ENCODE results near the gene OBSL1.
A peak's percentile ranks its signal among the peaks of the same experiment; 100 is the strongest.

OBSL1 gene

DNA sequence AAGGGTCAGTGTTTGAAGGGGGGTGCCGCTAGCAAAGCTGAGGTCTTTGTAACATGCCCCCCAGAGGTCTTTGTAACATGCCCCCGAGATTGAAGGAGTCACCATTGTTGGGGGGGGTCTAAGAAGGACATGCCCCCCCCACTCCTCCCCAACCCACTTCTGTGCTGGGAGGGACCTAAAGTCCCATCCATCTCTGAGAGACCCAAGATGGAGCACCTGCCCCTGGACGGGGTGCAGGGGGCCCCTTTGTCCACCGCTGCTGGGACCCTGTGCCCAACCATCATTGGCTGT, 63.0 kb downstream of the OBSL1 start:
- Histone ChIP-seq H3K36me3 (ENCODE audit: control insufficient read depth, insufficient read depth, low read length) (peaks cover 26% of the 10 kb centered on the region), H3K9me3 (ENCODE audit: control insufficient read depth, insufficient read depth, low read depth, low read length) (no peaks in the 10 kb centered on the region), H3K27ac (ENCODE audit: low read depth, low read length) (no peak overlapping the region), H3K9ac (ENCODE audit: low read length) (no peak overlapping the region), H3K27me3 (ENCODE audit: control insufficient read depth, insufficient read depth, low read length) (peaks cover 23% of the 10 kb centered on the region), H3K4me3 (ENCODE audit: low read depth, low read length) (no peak overlapping the region), H3K4me1 (ENCODE audit: control insufficient read depth, insufficient read depth, low read length) (peaks cover 54% of the 10 kb centered on the region)

DNA sequence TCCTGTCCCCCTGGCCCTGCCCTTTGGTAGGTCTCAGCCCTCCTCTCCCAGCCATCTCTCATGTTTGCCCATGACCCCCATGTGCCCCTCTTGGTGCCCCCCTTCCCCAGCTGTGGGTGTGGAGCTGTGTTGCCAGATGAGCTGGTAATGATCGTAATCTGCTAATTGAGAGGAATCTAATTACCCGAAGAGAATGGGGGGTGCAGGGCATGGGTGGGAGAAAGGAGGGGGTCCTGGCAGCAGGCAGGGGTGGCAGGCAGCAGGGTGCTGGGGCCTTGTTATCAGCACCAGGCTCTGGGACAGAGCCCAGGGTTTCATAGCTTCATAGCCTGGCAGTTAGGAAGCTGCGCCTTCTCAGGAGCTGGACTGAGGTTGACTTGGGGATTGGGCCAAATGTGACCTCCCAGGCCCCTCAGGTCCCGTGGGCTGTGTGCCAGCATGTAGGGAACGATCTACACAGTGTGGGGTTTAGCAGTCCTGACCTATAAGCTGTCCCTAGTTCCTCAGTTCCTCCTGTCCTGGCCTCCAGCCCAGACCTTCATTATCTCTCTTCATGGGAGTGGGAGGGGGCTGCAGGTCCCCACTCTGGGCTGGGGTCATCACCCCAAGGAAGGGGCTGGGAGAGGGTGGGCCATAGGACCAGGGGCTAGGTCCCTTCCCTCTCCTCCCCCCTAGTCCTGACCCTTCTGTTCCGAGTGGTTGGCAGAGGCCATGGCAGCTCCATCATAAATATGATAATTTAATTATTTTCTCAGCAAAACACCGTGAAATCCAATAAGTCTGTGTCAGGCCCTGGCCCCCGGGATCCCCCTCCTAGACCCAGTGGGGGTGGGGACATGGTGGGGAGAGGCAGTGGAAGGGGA, 63.5 kb downstream of the OBSL1 start:
- peaks cover 17% of the 10 kb centered on the region for H3K27me3 ChIP-seq (ENCODE audit: control insufficient read depth, insufficient read depth, low read length)
- H3K4me3 ChIP-seq (ENCODE audit: low read depth, low read length) = no peak overlapping the region
- H3K9me3 ChIP-seq (ENCODE audit: control insufficient read depth, insufficient read depth, low read depth, low read length) = no peaks in the 10 kb centered on the region
- H3K9ac ChIP-seq (ENCODE audit: low read length) = peak overlapping the region; percentile 77
- H3K27ac ChIP-seq (ENCODE audit: low read depth, low read length) = peak overlapping the region; percentile 69
- H3K4me1 ChIP-seq (ENCODE audit: control insufficient read depth, insufficient read depth, low read length) = peaks cover 49% of the 10 kb centered on the region
- H3K36me3 ChIP-seq (ENCODE audit: control insufficient read depth, insufficient read depth, low read length) = peaks cover 29% of the 10 kb centered on the region

DNA sequence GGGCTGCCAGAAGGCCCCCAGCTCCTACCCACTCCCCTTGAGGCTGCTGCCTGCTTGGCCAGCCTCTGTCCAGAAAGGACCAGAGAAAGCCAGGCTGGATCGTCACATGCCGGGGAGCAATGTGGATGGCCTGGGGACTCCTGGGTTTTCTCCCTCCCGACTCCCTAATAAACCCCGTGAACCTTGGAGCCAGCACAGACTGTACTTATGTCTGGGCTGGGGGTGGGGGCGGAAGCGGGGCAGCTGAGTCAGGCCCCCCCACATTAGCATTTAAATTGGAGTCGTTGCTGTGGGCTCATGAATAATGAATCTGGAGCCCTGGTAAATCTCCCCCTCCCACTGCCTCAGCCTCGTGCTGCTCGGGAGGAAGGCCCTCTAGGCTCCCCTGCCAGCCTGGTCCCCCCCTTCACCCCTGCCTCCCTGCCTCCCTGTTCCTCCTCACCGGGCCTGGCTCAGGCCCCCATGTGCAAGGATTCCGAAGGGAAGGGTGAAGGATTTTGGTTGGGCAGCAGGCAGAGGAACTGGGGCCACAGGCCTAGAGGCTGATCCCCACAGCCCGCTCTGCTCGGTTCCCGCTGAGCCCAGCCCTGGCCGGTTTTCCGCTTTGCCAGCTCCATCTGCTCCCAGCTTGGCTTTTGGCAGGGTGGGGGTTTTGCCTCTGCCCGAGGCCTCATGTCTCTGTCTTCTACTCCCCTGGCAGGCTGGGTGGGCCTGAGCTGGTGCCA, 64.4 kb downstream of the OBSL1 start:
- no peaks in the 10 kb centered on the region for H3K9me3 ChIP-seq (ENCODE audit: control insufficient read depth, insufficient read depth, low read depth, low read length)
- peaks cover 10% of the 10 kb centered on the region for H3K27me3 ChIP-seq (ENCODE audit: control insufficient read depth, insufficient read depth, low read length)
- peak overlapping the region; percentile 69 for H3K27ac ChIP-seq (ENCODE audit: low read depth, low read length)

DNA sequence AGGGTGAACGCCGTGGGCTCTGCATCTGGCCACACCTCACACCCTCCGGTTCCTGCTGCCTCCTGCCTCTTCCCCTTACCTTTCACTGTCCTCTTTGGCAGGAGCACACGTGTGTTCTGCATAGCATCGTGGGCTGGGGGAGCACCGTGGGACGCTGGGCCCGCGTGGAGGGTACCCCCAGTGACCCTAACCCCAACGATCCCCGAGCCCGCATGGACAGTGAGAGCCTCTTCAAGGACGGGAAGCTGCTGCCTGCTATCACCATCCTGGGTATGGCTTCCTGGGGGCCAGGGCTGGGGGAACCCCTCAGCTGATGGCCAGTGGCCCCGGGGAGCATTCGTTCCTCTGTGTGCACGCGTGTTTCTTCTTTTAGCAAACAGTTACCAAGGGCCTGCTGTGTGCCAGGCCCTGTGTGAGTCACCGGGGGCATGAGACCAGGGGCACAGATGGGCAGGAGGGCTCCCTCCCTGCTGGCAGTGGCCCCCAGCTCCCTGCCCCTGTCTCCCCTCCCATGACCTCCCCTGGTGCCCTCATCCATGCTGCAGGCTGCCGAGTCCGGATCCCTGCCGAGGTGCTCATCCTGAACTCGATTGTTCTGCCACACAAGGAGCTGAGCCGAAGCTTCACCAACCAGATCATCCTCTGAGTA, 65.1 kb downstream of the OBSL1 start:
- Histone ChIP-seq H3K4me1 (ENCODE audit: control insufficient read depth, insufficient read depth, low read length) (peaks cover 51% of the 10 kb centered on the region), H3K36me3 (ENCODE audit: control insufficient read depth, insufficient read depth, low read length) (peaks cover 29% of the 10 kb centered on the region), H3K27ac (ENCODE audit: low read depth, low read length) (peak overlapping the region; percentile 69), H3K9ac (ENCODE audit: low read length) (peak overlapping the region; percentile 77), H3K27me3 (ENCODE audit: control insufficient read depth, insufficient read depth, low read length) (0 out of 2 replicates have a peak, but pooled peaks cover 4% of the 10 kb centered on the region), H3K4me3 (ENCODE audit: low read depth, low read length) (peak overlapping the region; percentile 22; the same call in 1 of the 2 replicates), H3K9me3 (ENCODE audit: control insufficient read depth, insufficient read depth, low read depth, low read length) (no peaks in the 10 kb centered on the region)

More for the DNA sequence above, 64.4 kb downstream of the OBSL1 start:
- Histone ChIP-seq H3K9ac (ENCODE audit: low read length) (peak overlapping the region; percentile 77), H3K36me3 (ENCODE audit: control insufficient read depth, insufficient read depth, low read length) (peaks cover 29% of the 10 kb centered on the region), H3K4me3 (ENCODE audit: low read depth, low read length) (peak overlapping the region; percentile 22; the same call in 1 of the 2 replicates), H3K4me1 (ENCODE audit: control insufficient read depth, insufficient read depth, low read length) (peaks cover 47% of the 10 kb centered on the region)

DNA sequence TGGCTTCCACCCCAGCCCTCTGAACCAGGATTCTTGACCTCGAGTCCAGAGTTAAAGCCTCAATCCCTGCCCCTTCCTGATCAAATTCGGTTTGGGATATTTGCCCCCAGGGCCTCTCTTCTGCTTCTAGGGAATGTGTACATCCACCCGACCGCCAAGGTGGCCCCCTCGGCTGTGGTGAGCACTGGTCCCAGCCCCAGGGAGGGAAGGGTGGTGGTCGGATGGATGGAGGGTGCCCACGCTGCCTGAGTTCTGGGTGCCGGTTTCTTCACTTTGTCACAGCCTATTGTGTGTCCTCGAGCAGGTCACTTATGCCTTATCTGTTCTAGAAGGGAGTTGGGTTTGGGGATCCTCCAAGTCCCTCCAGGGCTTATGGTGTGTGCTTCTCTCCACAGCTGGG, 65.8 kb downstream of the OBSL1 start:
- Histone ChIP-seq H3K27me3 (ENCODE audit: control insufficient read depth, insufficient read depth, low read length) (no peaks in the 10 kb centered on the region), H3K36me3 (ENCODE audit: control insufficient read depth, insufficient read depth, low read length) (peaks cover 29% of the 10 kb centered on the region), H3K27ac (ENCODE audit: low read depth, low read length) (no peak overlapping the region), H3K9ac (ENCODE audit: low read length) (no peak overlapping the region), H3K4me3 (ENCODE audit: low read depth, low read length) (no peak overlapping the region), H3K9me3 (ENCODE audit: control insufficient read depth, insufficient read depth, low read depth, low read length) (no peaks in the 10 kb centered on the region), H3K4me1 (ENCODE audit: control insufficient read depth, insufficient read depth, low read length) (peaks cover 51% of the 10 kb centered on the region)

DNA sequence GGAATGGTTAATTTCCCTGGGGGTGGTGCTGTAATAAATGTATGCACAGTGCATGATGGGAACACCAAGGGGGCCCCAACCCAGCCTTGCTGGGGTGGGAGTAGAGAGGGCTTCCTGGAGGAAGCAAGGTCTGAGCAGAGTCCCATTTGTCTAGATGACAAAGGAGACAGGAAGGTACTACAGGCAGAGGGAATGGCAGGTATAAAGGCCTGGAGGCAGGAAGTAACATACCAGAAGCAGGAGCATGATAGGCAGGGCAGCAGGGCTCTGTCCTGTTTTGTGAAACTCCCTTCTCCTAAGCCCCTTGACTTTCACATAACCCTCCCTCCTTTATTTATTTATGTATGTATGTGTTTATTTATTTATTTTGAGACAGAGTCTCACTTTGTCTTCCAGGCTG, 68.7 kb downstream of the OBSL1 start:
- Histone ChIP-seq H3K9me3 (ENCODE audit: control insufficient read depth, insufficient read depth, low read depth, low read length) (no peaks in the 10 kb centered on the region), H3K4me3 (ENCODE audit: low read depth, low read length) (no peak overlapping the region), H3K27ac (ENCODE audit: low read depth, low read length) (no peak overlapping the region), H3K27me3 (ENCODE audit: control insufficient read depth, insufficient read depth, low read length) (peaks cover 7% of the 10 kb centered on the region), H3K9ac (ENCODE audit: low read length) (no peak overlapping the region), H3K36me3 (ENCODE audit: control insufficient read depth, insufficient read depth, low read length) (peaks cover 29% of the 10 kb centered on the region), H3K4me1 (ENCODE audit: control insufficient read depth, insufficient read depth, low read length) (peaks cover 48% of the 10 kb centered on the region)

DNA sequence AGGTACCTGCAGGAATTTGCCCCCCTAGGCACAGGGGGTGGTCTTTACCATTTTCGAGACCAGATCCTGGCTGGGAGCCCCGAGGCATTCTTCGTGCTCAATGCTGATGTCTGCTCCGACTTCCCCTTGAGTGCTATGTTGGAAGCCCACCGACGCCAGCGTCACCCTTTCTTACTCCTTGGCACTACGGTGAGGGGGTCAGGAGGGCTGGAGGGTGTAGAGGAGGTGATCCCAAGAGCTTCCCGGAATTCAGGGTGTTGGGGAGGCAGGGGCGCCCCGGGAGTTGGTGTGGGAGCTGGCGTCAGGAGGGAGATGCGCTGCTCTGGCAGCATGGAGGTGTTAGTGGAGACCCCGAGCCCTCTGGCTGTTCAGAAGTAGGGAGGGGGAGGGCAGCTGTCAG, 69.5 kb downstream of the OBSL1 start:
- Histone ChIP-seq H3K9ac (ENCODE audit: low read length) (no peak overlapping the region), H3K27me3 (ENCODE audit: control insufficient read depth, insufficient read depth, low read length) (peaks cover 15% of the 10 kb centered on the region), H3K27ac (ENCODE audit: low read depth, low read length) (no peak overlapping the region), H3K9me3 (ENCODE audit: control insufficient read depth, insufficient read depth, low read depth, low read length) (no peaks in the 10 kb centered on the region), H3K36me3 (ENCODE audit: control insufficient read depth, insufficient read depth, low read length) (peaks cover 29% of the 10 kb centered on the region), H3K4me1 (ENCODE audit: control insufficient read depth, insufficient read depth, low read length) (peaks cover 47% of the 10 kb centered on the region), H3K4me3 (ENCODE audit: low read depth, low read length) (no peak overlapping the region)

Measured in HUES6 (cell line).